Measurements from ENCODE around the gene CACNA1B.
"Not testable (repeated sequence)": the region's sequence is repeated elsewhere in the genome, so short reads cannot be mapped to it uniquely, and the experiment has no call there.

The CACNA1B gene

GRCh38 chr9:137885121-137885520 is 7.5 kb downstream of the CACNA1B start:
- DNase-seq (ENCODE audit: low read depth in 2 of 2) = not testable (repeated sequence)

- not testable (repeated sequence) for DNase-seq (ENCODE audit: low read depth in 2 of 2)
Measured at GRCh38 chr9:137888621-137889020, 11.0 kb downstream of the CACNA1B start.

DNA sequence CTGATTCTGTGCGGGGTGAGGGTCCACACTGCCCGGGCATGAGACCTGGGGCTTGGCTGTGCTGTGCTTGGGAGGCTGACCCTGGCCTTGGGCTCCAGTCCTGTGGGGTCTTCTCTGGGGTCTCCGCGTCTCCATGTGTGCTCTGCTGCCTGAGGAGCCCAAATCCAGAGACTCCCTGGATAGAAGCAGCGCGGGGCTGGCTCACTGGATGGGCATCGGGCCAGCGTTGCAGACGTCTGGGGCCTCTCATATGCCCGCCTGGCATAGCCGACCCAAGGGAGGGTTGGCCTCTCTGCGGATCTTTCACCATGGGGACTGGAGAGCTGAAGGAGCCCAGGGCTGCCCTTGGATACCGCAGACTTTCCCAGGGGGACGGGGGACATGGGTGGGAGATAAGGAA is 12.4 kb downstream of the CACNA1B start:
- not testable (repeated sequence) for DNase-seq (ENCODE audit: low read depth in 2 of 2)

DNA sequence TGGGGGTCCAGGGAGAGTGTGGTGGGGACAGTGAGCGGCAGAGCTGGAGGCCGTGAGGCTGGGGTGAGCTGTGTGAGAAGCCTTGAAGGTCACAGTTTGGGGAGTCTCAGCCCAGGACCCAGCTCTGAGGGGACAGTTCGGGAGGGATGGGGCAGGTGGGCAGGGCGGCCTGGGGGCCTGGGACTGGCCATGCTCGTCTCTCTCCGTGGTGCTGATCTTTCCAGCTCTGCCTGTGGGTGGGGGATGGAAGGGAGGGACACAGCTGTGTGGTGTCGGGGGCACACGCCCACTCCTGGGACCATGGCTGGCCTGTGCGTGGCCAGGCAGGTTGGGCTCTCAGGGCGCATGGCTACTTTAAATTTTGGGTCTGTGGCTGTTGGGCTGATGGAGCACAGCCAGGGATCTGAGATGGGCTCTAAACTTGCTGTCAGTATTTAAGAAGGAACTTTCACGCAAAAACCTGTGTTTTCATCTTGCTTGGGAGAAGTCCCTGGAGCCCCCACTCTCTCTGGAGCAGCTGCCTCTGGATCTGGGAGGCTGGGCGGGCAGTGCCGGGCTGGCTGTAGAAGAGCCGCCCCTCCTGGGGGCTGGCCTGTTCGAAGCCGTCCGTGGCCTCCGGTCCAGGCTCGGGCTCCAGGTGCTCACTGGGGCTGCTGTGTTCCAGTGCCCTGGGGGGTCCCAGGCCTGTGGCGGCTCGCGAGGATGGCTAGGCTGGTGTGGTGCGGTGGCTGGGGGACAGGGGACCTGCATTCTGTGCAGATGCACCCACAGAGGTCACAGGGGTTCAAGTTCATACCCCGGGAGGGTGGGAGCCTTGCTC is 13.4 kb downstream of the CACNA1B start:
- DNase-seq (ENCODE audit: low read depth in 2 of 2) = not testable (repeated sequence)

- DNase-seq (ENCODE audit: low read depth in 2 of 2) = no peak
Measured at GRCh38 chr9:137891588-137892423, 14.2 kb downstream of the CACNA1B start.

DNA sequence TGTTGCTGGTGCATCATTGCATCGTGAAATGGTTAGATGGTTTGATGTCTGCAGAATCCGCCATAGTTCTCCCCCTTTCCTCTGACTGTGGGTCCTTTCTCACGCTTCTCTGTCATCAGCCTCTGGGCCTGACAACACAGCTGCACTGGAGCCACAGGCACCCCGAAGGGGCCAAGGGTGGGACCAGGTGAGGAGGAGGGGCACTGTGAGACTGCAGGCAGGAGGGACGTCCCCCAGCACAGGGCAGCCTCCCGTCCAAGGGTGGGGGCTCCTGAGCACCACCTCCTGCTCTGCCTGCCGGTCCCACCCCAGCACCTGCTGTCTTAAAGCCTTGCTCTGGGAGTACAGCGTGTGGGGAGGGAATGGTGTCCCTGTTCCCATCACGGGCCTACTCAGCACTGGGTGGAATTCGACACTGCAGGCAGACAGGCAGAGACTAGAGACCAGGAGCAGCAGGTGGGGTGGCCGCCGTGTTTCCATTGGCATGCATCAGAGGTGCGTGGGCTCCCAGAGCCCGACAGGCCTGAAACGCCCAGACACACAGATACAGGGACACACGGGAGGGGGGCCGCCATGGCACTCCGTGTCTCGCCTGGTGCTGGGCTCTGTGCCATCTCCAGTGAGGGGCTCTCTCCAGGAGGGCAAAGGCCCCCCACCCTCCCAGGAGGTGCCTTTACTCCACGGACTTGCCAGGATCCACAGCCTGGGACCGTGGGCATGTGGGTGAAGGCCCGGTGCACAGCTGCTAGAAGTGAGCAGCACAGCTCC is 15.0 kb downstream of the CACNA1B start:
- DNase-seq (ENCODE audit: low read depth in 2 of 2) = no peak

DNA sequence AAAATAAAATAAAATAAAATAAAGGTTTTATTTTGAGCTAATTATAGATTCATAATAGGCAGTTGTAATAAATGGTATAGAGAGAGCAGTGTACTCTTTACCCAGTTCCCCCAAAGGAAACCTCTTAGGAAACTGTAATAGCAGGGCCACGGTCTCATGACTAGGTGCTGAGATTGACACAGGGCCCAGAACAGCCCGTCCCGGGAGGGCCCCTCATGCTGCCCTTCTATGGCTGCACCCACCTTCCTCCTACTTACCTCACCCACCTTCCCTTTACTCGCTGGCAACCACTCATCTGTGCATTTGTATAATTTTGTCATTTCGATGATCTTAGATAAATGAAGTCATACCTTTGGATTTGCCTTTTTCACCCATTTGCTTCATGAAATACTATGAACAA is 16.1 kb downstream of the CACNA1B start:
- DNase-seq (ENCODE audit: low read depth in 2 of 2) = no peak

GRCh38 chr9:137899551-137900360 is 22.2 kb downstream of the CACNA1B start:
- DNase-seq (ENCODE audit: low read depth in 2 of 2) = no peak

- DNase-seq (ENCODE audit: low read depth in 2 of 2) = no peak
Measured at GRCh38 chr9:137900584-137901310, 23.2 kb downstream of the CACNA1B start.

DNA sequence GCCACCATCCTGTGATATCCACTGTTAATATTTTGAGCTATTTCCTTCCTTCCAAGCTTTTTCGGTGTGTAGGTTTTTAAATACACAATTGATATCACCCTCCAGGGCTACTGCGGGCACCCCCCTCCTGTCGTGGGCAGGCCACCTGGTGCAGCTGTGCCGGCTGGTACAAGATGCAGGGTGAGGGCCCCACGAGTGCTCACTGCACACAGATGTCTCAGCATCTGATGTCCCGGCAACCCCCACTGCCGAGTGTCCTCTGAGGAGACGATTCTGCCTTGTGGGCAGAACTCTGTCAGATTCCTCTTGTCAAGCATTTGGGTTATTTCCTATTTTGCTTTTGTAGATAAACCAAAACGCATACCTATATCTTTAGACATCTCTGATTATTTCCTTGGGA is 25.1 kb downstream of the CACNA1B start:
- DNase-seq (ENCODE audit: low read depth in 2 of 2) = no peak

DNA sequence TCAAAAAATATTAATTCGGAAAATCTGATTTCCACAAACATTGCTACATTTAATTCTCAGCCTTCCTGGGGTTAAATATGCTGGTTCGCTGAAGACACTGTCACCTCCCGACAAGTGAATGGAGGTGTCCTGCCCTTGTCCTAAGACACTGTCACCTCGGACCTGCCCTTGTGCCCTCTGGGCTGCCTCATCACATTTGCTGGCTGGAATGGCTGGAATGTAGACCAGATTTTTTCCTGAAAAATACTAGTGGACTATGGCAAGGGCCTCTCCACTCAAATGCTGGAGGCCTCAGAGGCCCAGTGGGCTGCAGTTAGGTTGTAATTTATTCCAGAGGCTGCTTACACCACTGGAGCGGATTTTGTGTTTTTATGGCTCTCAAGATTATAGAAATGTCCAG is 28.2 kb downstream of the CACNA1B start:
- no peak for DNase-seq (ENCODE audit: low read depth in 2 of 2)

DNA sequence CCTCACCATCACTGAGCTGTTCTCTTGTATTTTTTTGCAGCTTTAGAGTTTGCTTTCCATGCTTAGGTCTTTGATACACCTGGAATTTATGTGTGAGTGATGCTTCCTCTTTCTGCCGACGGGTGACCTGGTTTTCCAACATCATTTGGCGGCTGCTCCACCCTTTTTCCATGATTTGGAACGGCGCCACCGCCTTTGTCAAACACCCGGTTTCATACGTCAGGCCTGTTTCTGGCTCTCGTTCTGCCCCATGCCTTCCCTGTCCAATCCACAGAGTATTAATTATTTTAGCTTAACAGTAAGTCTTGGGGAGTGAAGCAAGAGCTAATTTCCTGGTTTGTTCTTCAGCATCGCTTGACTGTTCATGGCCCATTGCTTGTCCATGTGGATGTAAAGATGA is 30.2 kb downstream of the CACNA1B start:
- no peak for DNase-seq (ENCODE audit: low read depth in 2 of 2)

- no peak for DNase-seq (ENCODE audit: low read depth in 2 of 2)
Measured at GRCh38 chr9:137912671-137913070, 35.1 kb downstream of the CACNA1B start.

GRCh38 chr9:137913132-137913531 is 35.5 kb downstream of the CACNA1B start:
- no peak for DNase-seq (ENCODE audit: low read depth in 2 of 2)

DNA sequence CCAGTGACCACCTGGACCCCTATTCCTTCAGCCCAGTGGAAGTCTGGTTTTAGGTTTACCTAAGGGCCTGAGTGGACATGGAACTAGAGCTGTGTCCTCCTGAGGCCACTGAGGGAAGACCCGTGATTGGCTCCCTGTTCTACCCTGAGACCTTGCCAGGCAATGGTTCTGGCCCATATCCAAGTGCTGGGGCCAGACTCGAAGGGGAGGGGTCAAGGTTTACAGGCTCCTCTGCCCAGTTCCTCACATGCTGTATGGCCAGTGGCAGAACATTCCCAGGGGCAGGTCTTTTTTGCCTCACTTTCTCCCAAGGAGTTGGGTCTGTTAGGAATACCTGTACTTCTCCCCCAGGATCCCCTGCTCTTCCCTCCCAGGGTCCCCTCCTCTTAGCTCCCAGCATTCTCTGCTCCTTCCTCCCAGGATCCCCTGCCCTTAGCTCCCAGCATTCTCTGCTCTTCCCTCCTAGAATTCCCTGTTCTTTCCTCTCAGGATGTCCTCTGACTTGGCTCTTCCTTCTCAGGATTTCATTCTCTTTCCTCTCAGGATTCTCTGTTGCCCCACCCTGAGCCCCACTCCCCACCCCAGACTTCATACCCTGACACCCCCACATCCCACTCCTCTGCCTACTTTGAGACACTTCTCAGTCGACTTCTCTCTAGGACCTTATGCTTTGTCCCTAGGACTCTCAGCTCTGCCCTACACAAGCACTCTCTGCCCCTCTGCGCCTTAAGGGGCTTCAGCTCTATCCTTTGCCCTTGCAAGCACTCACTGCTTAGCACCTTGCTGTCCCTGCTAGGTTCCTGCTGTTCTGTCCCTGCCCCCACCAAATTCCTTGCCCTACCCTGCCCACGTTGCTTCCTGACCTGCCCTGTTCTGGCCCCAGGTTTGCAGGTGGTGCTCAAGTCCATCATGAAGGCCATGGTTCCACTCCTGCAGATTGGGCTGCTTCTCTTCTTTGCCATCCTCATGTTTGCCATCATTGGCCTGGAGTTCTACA is 36.5 kb downstream of the CACNA1B start:
- no peak for DNase-seq (ENCODE audit: low read depth in 2 of 2)

- DNase-seq (ENCODE audit: low read depth in 2 of 2) = no peak
Measured at GRCh38 chr9:137916540-137916939, 39.0 kb downstream of the CACNA1B start.

DNA sequence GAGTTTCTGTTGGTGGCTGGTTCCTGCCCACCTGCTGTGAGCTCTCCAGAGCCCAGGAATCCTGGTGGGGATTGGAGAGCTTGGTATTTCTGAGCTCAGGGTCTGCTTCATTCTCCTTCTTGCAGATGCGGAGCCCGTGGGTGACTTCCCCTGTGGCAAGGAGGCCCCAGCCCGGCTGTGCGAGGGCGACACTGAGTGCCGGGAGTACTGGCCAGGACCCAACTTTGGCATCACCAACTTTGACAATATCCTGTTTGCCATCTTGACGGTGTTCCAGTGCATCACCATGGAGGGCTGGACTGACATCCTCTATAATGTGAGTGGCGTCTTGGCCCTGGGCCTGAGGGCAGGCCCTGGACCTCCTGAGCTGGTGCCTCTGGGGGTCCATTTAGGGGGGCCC is 39.5 kb downstream of the CACNA1B start:
- no peak for DNase-seq (ENCODE audit: low read depth in 2 of 2)

GRCh38 chr9:137917795-137918194 is 40.2 kb downstream of the CACNA1B start:
- DNase-seq (ENCODE audit: low read depth in 2 of 2) = no peak

- DNase-seq (ENCODE audit: low read depth in 2 of 2) = no peak
Measured at GRCh38 chr9:137918331-137919094, 40.9 kb downstream of the CACNA1B start.

Data from stimulated activated CD4-positive, alpha-beta T cell treated with anti-CD3 and anti-CD28 coated beads, Interleukin-1b, Interleukin-23, amount 100 ng/mL, for 4 hours (primary cell).